K562 (cell line): Measurements from ENCODE around the gene SRRD. TPM values are rescaled to one million over a fixed set of nuclear protein-coding genes. Genes with fewer than 3 reads are reported as not detected.
A peak's percentile ranks its signal among the peaks of the same experiment; 100 is the strongest.

Experiments used
- ATAC-seq: fragments of 200-7000 bp; cut with Tn5 transposase; 3 replicates; pipeline ENCODE4 v1.9.1; 2020; ENCODE audit warnings: moderate library complexity
- BruUV-seq: library from RNA; stranded (reverse); fragments of 400-500 nt; replicated peaks from 2 replicates; lab custom pipeline; 2021; lab: Mats Ljungman, UMichigan
- CTCF ChIA-PET: fragments of 300-600 bp; formaldehyde crosslinking; extraction: SDS; loops from one replicate; lab custom pipeline; 2021; ENCODE audit warnings: low intra/inter-chr PET ratio; lab: Yijun Ruan, JAX
- POLR2A ChIA-PET: fragments of 300-600, 350-650 bp; sonication (Branson Sonifier 250); formaldehyde crosslinking; extraction: SDS; loops from one replicate; lab custom pipeline; 2021; ENCODE audit warnings: antibody characterized with exemption, inconsistent platforms; lab: Yijun Ruan, JAX
- DNase-seq, 4 experiments: peaks; one replicate each; pipeline versions ENCODE4 v3.0.0 to v3.0.0-alpha.2; 2011 to 2018; ENCODE audit warnings: low spot score in 3 of 4, mixed read lengths in 3 of 4; ENCODE audit errors: extremely low read depth in 1 of 4
- FAIRE-seq: peaks from 2 replicates; lab custom pipeline; 2011; peaks lifted over from hg19 to GRCh38; lab: Jason Lieb, UNC
- H2AFZ ChIP-seq: 2 replicates; pipeline ENCODE4 v1.6.0; 2011; ENCODE audit warnings: low read depth, low read length, control low read depth, inconsistent platforms
- H3K27ac ChIP-seq: fragments of 200-600 bp; 3 replicates; pipeline ENCODE4 v1.8.0; 2011; ENCODE audit warnings: low read depth, mild to moderate bottlenecking, control low read depth, inconsistent platforms, low read length, moderate library complexity, mixed read lengths; ENCODE audit errors: extremely low read depth
- H3K27me3 ChIP-seq, 2 experiments: fragments of 300-600 bp in 1 of 2; 2 replicates in 1 of 2; 3 replicates in 1 of 2; pipeline versions ENCODE4 v1.6.0 to v1.8.0; 2011; ENCODE audit warnings: inconsistent platforms in 2 of 2, low read length in 2 of 2, mild to moderate bottlenecking in 1 of 2, mixed read lengths in 1 of 2, moderate library complexity in 1 of 2; ENCODE audit not compliant: control insufficient read depth in 2 of 2, insufficient read depth in 2 of 2
- H3K36me3 ChIP-seq: fragments of 300-600 bp; 3 replicates; pipeline ENCODE4 v1.8.0; 2011; ENCODE audit warnings: mild to moderate bottlenecking, low read length, inconsistent platforms; ENCODE audit not compliant: control insufficient read depth, insufficient read depth
- H3K4me1 ChIP-seq, 2 experiments: fragments of 200-600 bp in 1 of 2; replicated peaks in 1 of 2; 2 replicates in 1 of 2; 3 replicates in 1 of 2; pipeline versions ENCODE4 v1.5.1 to v1.8.0; 2011; ENCODE audit warnings: inconsistent platforms in 2 of 2, low read length in 2 of 2, mild to moderate bottlenecking in 1 of 2, mixed read lengths in 1 of 2, moderate library complexity in 1 of 2; ENCODE audit not compliant: control insufficient read depth in 2 of 2, insufficient read depth in 2 of 2
- H3K4me2 ChIP-seq: 2 replicates; pipeline ENCODE4 v1.6.1; 2011; ENCODE audit warnings: low read length, control low read depth, inconsistent platforms, mixed read lengths; ENCODE audit not compliant: insufficient read depth
- H3K4me3 ChIP-seq: fragments of 200-600 bp; sonication (generic), shearing (Covaris generic); 2 replicates; pipeline ENCODE4 v1.5.1; 2016; ENCODE audit warnings: control low read depth, inconsistent platforms
- H3K79me2 ChIP-seq: fragments of 200-600 bp; 3 replicates; pipeline ENCODE4 v1.8.0; 2011; ENCODE audit warnings: low read length, inconsistent platforms; ENCODE audit not compliant: control insufficient read depth, insufficient read depth
- H3K9ac ChIP-seq, 2 experiments: 2 replicates each; pipeline versions ENCODE4 v1.6.0 to v1.6.1; 2011; ENCODE audit warnings: low read depth in 2 of 2, low read length in 2 of 2, control low read depth in 1 of 2, inconsistent platforms in 1 of 2, mild to moderate bottlenecking in 1 of 2, mixed read lengths in 1 of 2; ENCODE audit not compliant: insufficient read depth in 1 of 2
- H3K9me1 ChIP-seq: one replicate; pipeline ENCODE4 v1.6.0; 2011; ENCODE audit warnings: inconsistent platforms, mild to moderate bottlenecking, low read length, moderate library complexity; ENCODE audit not compliant: control insufficient read depth, insufficient read depth
- H3K9me3 ChIP-seq: replicated peaks from 2 replicates; pipeline ENCODE4 v1.5.1; 2011; ENCODE audit warnings: low read depth, low read length, inconsistent platforms; ENCODE audit not compliant: control insufficient read depth, insufficient read depth
- H4K20me1 ChIP-seq: replicated peaks from 2 replicates; pipeline ENCODE4 v1.6.1; 2011; ENCODE audit warnings: low read length, inconsistent platforms, mixed read lengths; ENCODE audit not compliant: control insufficient read depth, insufficient read depth
- BRD9 ChIP-seq: fragments of 450-650 bp; IDR thresholded peaks from 2 replicates; pipeline ENCODE4 v1.6.1; 2018; ENCODE audit warnings: low read depth; ENCODE audit not compliant: partially characterized antibody
- DACH1 ChIP-seq: fragments of 450-650 bp; IDR thresholded peaks from 2 replicates; pipeline ENCODE4 v1.6.1; 2018; ENCODE audit not compliant: partially characterized antibody
- REST ChIP-seq, 2 experiments: fragments of 450-650 bp; formaldehyde crosslinking in 1 of 2; IDR thresholded peaks; 2 replicates each; pipeline versions ENCODE4 v1.4.0 to v1.6.1; 2014 to 2020; ENCODE audit warnings: mild to moderate bottlenecking in 2 of 2, borderline replicate concordance in 1 of 2, low read depth in 1 of 2
- TBL1XR1 ChIP-seq, 2 experiments: IDR thresholded peaks; 2 replicates each; pipeline ENCODE4 v1.6.1; 2012; ENCODE audit warnings: improper control_type of control experiment in 2 of 2, low read length in 2 of 2, mild to moderate bottlenecking in 1 of 2
- ZBTB7A ChIP-seq: IDR thresholded peaks from 2 replicates; pipeline ENCODE4 v1.6.1; 2011; ENCODE audit warnings: low read depth, mild to moderate bottlenecking, low read length, moderate library complexity, borderline replicate concordance; ENCODE audit not compliant: control insufficient read depth
- WGBS: fragments of 100-300 bp; shearing (Covaris generic); methylation state at CpG from one replicate; pipeline ENCODE4 v1.1.6; 2016; ENCODE audit warnings: low coverage, mixed read lengths; ENCODE audit not compliant: insufficient coverage; ENCODE audit errors: missing lambda C conversion rate; 5-methylcytosine and 5-hydroxymethylcytosine counted together
- in situ Hi-C: fragments of 300-500 bp; cut with MboI; formaldehyde crosslinking; loops from 4 replicates; pipeline ENCODE4 v1.15.0; 2018; ENCODE audit warnings: inconsistent platforms, mixed read lengths
- intact Hi-C: fragments of 100-400 bp; cut with micrococcal nuclease; formaldehyde crosslinking; loops from 2 replicates; pipeline ENCODE4 v1.14.2; 2022
- polyA plus RNA-seq, 8 experiments: library from polyadenylated mRNA; depleted of rRNA in 4 of 8; stranded (reverse) in 5 of 8; unstranded in 3 of 8; fragments of >200 nt; fragmentation: Nextera tagmentation in 2 of 8; fragmentation: Illumina TruSeq in 1 of 8; extraction: Ambion mirVana in 2 of 8; extraction: Trizol in 1 of 8; gene quantifications; 2 replicates each; pipeline versions ENCODE4 v1.2.1 to v1.2.3, GENCODE V29; 2011 to 2014; ENCODE audit warnings: inconsistent platforms in 1 of 8, missing spikeins in 1 of 8
- total RNA-seq, 7 experiments: library from RNA; depleted of rRNA in 6 of 7; stranded (reverse); fragments of >200 nt in 6 of 7; fragmentation: Illumina TruSeq in 2 of 7; extraction: Trizol in 2 of 7; gene quantifications; 2 replicates each; pipeline versions ENCODE4 v1.2.1 to v1.2.3, GENCODE V29; 2011 to 2021; ENCODE audit warnings: low replicate concordance in 1 of 7
- TF ChIP-seq, protein P1 (sequence below): sonication (generic); formaldehyde crosslinking; IDR thresholded peaks from 2 replicates; pipeline ENCODE4 v1.4.0; 2020; ENCODE audit warnings: mild to moderate bottlenecking, missing genetic modification reagents

SRRD gene
- total and polyA plus RNA-seq, 9 of the 15 experiments (the other 6 are each of a cell fraction or from before 2014, with no cell fraction given) = 4.9 to 59.4 (median 34.4) TPM

GRCh38 chr22:26483043-26483438 is 636 bp upstream of the SRRD start:
- in situ Hi-C loops = no loop called here
- TF ChIP-seq DACH1 (no peak), TBL1XR1 (IDR thresholded peaks at IDR 0.05; ENCODE audit: low read length in 2 of 2) (no peak), BRD9 (peak; percentile 12), REST (IDR thresholded peaks at IDR 0.05; ENCODE audit: borderline replicate concordance) (peak; percentile 63), REST (CRISPR knock-in tag; IDR thresholded peaks at IDR 0.05; ENCODE audit: low read depth) (no peak), ZBTB7A (no peak)
- TF ChIP-seq, protein P1, sequence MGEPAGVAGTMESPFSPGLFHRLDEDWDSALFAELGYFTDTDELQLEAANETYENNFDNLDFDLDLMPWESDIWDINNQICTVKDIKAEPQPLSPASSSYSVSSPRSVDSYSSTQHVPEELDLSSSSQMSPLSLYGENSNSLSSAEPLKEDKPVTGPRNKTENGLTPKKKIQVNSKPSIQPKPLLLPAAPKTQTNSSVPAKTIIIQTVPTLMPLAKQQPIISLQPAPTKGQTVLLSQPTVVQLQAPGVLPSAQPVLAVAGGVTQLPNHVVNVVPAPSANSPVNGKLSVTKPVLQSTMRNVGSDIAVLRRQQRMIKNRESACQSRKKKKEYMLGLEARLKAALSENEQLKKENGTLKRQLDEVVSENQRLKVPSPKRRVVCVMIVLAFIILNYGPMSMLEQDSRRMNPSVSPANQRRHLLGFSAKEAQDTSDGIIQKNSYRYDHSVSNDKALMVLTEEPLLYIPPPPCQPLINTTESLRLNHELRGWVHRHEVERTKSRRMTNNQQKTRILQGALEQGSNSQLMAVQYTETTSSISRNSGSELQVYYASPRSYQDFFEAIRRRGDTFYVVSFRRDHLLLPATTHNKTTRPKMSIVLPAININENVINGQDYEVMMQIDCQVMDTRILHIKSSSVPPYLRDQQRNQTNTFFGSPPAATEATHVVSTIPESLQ (CRISPR knock-in tag) = no peak
- TF ChIP-seq, all 486 proteins: peak for 2
- ATAC-seq (peak; percentile 12), DNase-seq (peak in 1 of 4 experiments; percentile 17), FAIRE-seq (no peak)
- no peaks in the 10 kb centered on the region for H3K27me3 ChIP-seq
- no peaks in the 10 kb centered on the region for H3K9me3 ChIP-seq
- peak overlapping the region; percentile 86 for H3K27ac ChIP-seq
- H3K79me2 ChIP-seq = peaks cover 91% of the 10 kb centered on the region
- peak overlapping the region; percentile 97 for H3K4me2 ChIP-seq
- H3K9me1 ChIP-seq = no peaks in the 10 kb centered on the region
- H3K9ac ChIP-seq = peak overlapping the region; percentile 71 to 96
- intact Hi-C loops = loop anchor here (10.0 kb wide), 1 partner anchor 102 kb away; no protein-coding TSS in a partner anchor
- peak overlapping the region; percentile 70; the same call in 1 of the 2 replicates for H2AFZ ChIP-seq
- 1% methylated on average over 6 of the region's 7 CpGs for WGBS
- BruUV-seq = no TSS peak
- H3K36me3 ChIP-seq = peaks cover 36% of the 10 kb centered on the region; the same call in 2 of the 3 replicates
- CTCF ChIA-PET = no interaction called here
- peak overlapping the region; percentile 89 for H3K4me3 ChIP-seq
- peaks cover 14 to 40% of the 10 kb centered on the region in 2 experiments; a peak in 4 of 5 replicates for H3K4me1 ChIP-seq
- POLR2A ChIA-PET = interaction anchor here (0.6 to 4.5 kb wide), 7 partner anchors 10 to 190 kb away, joined by 3 to 35 read pairs (median 4); partner anchors contain the start of gene TFIP11
- no peaks in the 10 kb centered on the region for H4K20me1 ChIP-seq
